DOHH2 (cell line): ENCODE results near the gene ENO4.

Experiments used
- H3F3A ChIP-seq: fragments of 200-600 bp; sonication (generic), shearing (Covaris generic); 2 replicates; pipeline ENCODE4 v1.6.0; 2016; ENCODE audit warnings: antibody characterized with exemption, mild to moderate bottlenecking; ENCODE audit not compliant: control insufficient read depth, insufficient read depth
- H3K27ac ChIP-seq: fragments of 200-600 bp; sonication (generic); 2 replicates; pipeline ENCODE4 v1.5.1; 2014; ENCODE audit warnings: low read depth, mild to moderate bottlenecking, low read length, moderate library complexity
- H3K27me3 ChIP-seq: fragments of 200-600 bp; sonication (generic); 2 replicates; pipeline ENCODE4 v1.6.1; 2014; ENCODE audit warnings: mild to moderate bottlenecking, low read length, mixed read lengths; ENCODE audit not compliant: control insufficient read depth
- H3K36me3 ChIP-seq: fragments of 200-600 bp; sonication (generic); 2 replicates; pipeline ENCODE4 v1.6.1; 2014; ENCODE audit warnings: mild to moderate bottlenecking, low read length, moderate library complexity, mixed read lengths; ENCODE audit not compliant: control insufficient read depth
- H3K4me1 ChIP-seq: fragments of 200-600 bp; sonication (generic); 2 replicates; pipeline ENCODE4 v1.6.1; 2014; ENCODE audit warnings: mild to moderate bottlenecking, low read length, mixed read lengths; ENCODE audit not compliant: control insufficient read depth
- H3K4me2 ChIP-seq: fragments of 200-600 bp; sonication (generic); 2 replicates; pipeline ENCODE4 v1.6.0; 2014; ENCODE audit warnings: mild to moderate bottlenecking, low read length, moderate library complexity
- H3K4me3 ChIP-seq: fragments of 200-600 bp; sonication (generic); 2 replicates; pipeline ENCODE4 v1.5.1; 2014; ENCODE audit warnings: mild to moderate bottlenecking, low read length, mixed read lengths
- H3K79me2 ChIP-seq: fragments of 200-600 bp; sonication (generic); 2 replicates; pipeline ENCODE4 v1.6.1; 2014; ENCODE audit warnings: mild to moderate bottlenecking, low read length, mixed read lengths; ENCODE audit not compliant: control insufficient read depth
- H3K9me2 ChIP-seq: fragments of 200-600 bp; sonication (generic); replicated peaks from 2 replicates; pipeline ENCODE4 v1.6.1; 2014; ENCODE audit warnings: mild to moderate bottlenecking, low read length, mixed read lengths; ENCODE audit not compliant: control insufficient read depth
- H3K9me3 ChIP-seq: fragments of 200-600 bp; sonication (generic); 2 replicates; pipeline ENCODE4 v1.6.1; 2014; ENCODE audit warnings: antibody characterized with exemption, low read length, mixed read lengths; ENCODE audit not compliant: control insufficient read depth, insufficient read depth
- H4K20me1 ChIP-seq: fragments of 200-600 bp; sonication (generic); 2 replicates; pipeline ENCODE4 v1.6.0; 2014; ENCODE audit warnings: low read depth, mild to moderate bottlenecking, antibody characterized with exemption, low read length, moderate library complexity; ENCODE audit not compliant: control insufficient read depth, insufficient read depth
- CTCF ChIP-seq: fragments of 200-600 bp; sonication (generic); IDR thresholded peaks from one replicate; pipeline ENCODE4 v1.5.1; 2014; ENCODE audit warnings: antibody characterized with exemption, mild to moderate bottlenecking, low read depth, low read length; ENCODE audit not compliant: poor library complexity, severe bottlenecking
- EZH2phosphoT487 ChIP-seq: fragments of 200-600 bp; sonication (generic); IDR thresholded peaks from 2 replicates; pipeline ENCODE4 v1.6.1; 2017; ENCODE audit warnings: borderline replicate concordance, mild to moderate bottlenecking, antibody characterized with exemption, low read length, moderate library complexity, mixed read lengths

The ENO4 gene

GRCh38 chr10:116811691-116812090 lies 37.6 kb upstream of the ENO4 start:
- Histone ChIP-seq H3K79me2 (no peaks in the 10 kb centered on the region), H3K36me3 (no peaks in the 10 kb centered on the region), H3K4me3 (no peak overlapping the region), H3K27me3 (peaks cover 17% of the 10 kb centered on the region), H3K27ac (no peak overlapping the region), H4K20me1 (no peaks in the 10 kb centered on the region), H3K9me3 (no peaks in the 10 kb centered on the region), H3K9me2 (no peaks in the 10 kb centered on the region), H3F3A (no peaks in the 10 kb centered on the region), H3K4me2 (no peak overlapping the region), H3K4me1 (peaks cover 8% of the 10 kb centered on the region)
- TF ChIP-seq CTCF = no peak
- no peak for TF ChIP-seq EZH2phosphoT487

DNA sequence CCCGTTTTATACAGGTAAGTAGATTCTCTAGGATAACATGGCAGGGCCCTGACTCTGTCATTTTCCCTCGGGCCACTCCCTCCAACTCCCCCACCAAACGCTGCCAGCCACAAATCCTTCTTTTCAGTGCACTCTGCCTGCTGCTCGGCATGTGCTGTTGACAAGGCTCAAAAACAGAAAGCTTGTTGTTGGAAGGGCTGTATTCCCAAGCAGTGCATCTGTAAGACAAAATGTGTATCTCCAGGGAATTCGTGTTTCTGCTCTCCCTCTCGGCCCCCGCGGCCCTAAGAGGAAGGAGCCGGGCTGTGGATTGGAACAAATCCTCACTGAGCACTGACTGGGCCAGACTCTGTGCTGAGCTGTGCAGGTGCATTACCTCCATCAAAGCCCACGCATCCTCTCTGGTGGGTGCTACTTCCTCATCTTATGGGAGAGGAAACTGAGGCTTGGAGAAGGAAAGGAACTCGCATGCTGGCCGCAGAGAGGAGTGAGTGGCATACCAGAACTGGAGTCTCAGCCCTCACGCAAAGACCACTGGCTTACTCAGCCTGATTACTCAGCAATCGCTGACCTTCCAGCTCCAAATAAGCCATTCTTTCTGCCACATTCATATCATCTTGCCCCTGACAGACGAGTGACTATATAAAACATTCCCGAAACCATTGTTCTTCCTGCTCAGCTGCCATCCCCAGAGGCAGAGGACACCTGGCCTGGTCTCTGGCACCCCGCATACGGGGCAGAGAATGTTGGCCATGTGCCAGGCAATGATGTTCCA lies 33.5 kb upstream of the ENO4 start:
- Histone ChIP-seq H3K27me3 (peaks cover 17% of the 10 kb centered on the region), H3K27ac (no peak overlapping the region), H4K20me1 (no peaks in the 10 kb centered on the region), H3K4me1 (peaks cover 8% of the 10 kb centered on the region), H3K9me2 (no peaks in the 10 kb centered on the region), H3K4me3 (no peak overlapping the region), H3K4me2 (no peak overlapping the region; the same call in 1 of the 2 replicates), H3K9me3 (no peaks in the 10 kb centered on the region), H3K36me3 (no peaks in the 10 kb centered on the region), H3F3A (no peaks in the 10 kb centered on the region), H3K79me2 (no peaks in the 10 kb centered on the region)
- TF ChIP-seq EZH2phosphoT487 (no peak), CTCF (no peak)

DNA sequence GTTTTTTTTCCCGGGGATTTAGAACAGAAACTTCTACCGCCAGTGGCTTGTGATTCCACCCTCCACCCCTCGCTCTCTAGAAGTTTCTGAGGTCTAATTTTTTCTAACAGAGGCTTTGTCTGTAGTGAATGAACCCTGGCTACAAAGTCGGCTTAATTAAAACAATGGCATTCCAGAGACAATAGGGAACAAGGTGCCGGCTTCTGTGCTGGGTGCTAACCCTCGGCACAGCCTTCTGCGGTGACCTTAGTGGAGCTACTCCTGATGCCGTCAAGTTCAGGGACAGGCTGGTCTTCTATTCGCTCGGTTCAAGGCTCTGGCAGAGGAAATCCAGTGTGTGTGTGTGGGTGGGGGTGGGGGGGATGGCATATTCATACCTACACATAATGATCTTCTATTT lies 32.1 kb upstream of the ENO4 start:
- TF ChIP-seq EZH2phosphoT487 (no peak), CTCF (no peak)

More for the DNA sequence above, 32.1 kb upstream of the ENO4 start:
- Histone ChIP-seq H3K4me1 (peaks cover 8% of the 10 kb centered on the region), H3K9me2 (no peaks in the 10 kb centered on the region), H3K27me3 (peaks cover 17% of the 10 kb centered on the region), H3K36me3 (no peaks in the 10 kb centered on the region), H3K4me2 (no peak overlapping the region), H3K79me2 (no peaks in the 10 kb centered on the region), H3K4me3 (no peak overlapping the region), H3K27ac (no peak overlapping the region), H4K20me1 (no peaks in the 10 kb centered on the region), H3K9me3 (no peaks in the 10 kb centered on the region), H3F3A (no peaks in the 10 kb centered on the region)
